BE2C (cell line): Measurements from ENCODE around the gene ENTR1.

Experiments
- DNase-seq: peaks from one replicate; pipeline ENCODE4 v3.0.0-alpha.2; 2020
- H3K27me3 ChIP-seq: fragments of 250-450 bp; sonication (Bioruptor Pico); 2 replicates; pipeline ENCODE4 v1.5.1; 2020; ENCODE audit warnings: mild to moderate bottlenecking
- H3K36me3 ChIP-seq: fragments of 250-450 bp; sonication (Bioruptor Pico); 2 replicates; pipeline ENCODE4 v1.5.1; 2020; ENCODE audit warnings: mild to moderate bottlenecking
- H3K4me1 ChIP-seq: fragments of 250-450 bp; sonication (Bioruptor Pico); 2 replicates; pipeline ENCODE4 v1.5.1; 2020
- H3K4me3 ChIP-seq: 2 replicates; pipeline ENCODE4 v1.5.1; 2011; ENCODE audit warnings: low read depth, low read length
- H3K9me3 ChIP-seq: fragments of 250-450 bp; sonication (Bioruptor Pico); 2 replicates; pipeline ENCODE4 v1.5.1; 2020
- TF ChIP-seq, protein P1 (sequence below): IDR thresholded peaks from 2 replicates; pipeline ENCODE4 v1.5.1; 2012; ENCODE audit warnings: mild to moderate bottlenecking, low read depth, low read length

Gene ENTR1

DNA sequence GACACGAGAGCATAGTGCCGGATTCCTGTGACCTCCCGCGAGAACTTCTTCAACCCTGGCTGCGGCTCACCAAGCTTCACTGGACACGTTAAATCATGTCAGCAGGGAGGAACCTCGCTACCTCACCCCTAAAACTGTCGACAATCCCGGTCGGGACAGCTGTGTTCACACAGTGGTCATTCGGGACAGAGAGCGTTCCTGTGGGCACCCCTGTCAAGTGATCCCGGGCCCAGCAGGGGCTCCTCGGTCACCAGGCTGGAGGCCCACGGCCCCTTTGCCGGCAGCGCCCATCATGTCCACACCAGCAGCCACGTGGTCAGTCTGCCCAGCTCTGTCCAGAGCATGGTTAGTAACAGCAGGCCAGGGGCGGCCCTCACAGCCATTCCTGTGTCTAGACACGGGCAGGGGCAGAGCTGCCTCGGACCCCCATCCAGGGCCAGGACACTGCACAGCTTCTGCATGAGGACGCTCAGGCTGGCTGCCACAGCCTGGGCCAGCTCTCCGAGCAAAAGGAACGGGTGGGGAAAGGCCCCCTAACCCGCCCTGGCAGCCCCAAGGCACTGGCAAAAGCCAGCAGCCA, 25.7 kb upstream of the ENTR1 start:
- Histone ChIP-seq H3K27me3 (no peaks in the 10 kb centered on the region), H3K4me3 (no peak overlapping the region), H3K36me3 (peaks cover 28% of the 10 kb centered on the region), H3K4me1 (no peaks in the 10 kb centered on the region; the same call in 1 of the 2 replicates), H3K9me3 (no peaks in the 10 kb centered on the region)
- TF ChIP-seq, protein P1, sequence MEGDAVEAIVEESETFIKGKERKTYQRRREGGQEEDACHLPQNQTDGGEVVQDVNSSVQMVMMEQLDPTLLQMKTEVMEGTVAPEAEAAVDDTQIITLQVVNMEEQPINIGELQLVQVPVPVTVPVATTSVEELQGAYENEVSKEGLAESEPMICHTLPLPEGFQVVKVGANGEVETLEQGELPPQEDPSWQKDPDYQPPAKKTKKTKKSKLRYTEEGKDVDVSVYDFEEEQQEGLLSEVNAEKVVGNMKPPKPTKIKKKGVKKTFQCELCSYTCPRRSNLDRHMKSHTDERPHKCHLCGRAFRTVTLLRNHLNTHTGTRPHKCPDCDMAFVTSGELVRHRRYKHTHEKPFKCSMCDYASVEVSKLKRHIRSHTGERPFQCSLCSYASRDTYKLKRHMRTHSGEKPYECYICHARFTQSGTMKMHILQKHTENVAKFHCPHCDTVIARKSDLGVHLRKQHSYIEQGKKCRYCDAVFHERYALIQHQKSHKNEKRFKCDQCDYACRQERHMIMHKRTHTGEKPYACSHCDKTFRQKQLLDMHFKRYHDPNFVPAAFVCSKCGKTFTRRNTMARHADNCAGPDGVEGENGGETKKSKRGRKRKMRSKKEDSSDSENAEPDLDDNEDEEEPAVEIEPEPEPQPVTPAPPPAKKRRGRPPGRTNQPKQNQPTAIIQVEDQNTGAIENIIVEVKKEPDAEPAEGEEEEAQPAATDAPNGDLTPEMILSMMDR, result no peak
- no peak for DNase-seq

DNA sequence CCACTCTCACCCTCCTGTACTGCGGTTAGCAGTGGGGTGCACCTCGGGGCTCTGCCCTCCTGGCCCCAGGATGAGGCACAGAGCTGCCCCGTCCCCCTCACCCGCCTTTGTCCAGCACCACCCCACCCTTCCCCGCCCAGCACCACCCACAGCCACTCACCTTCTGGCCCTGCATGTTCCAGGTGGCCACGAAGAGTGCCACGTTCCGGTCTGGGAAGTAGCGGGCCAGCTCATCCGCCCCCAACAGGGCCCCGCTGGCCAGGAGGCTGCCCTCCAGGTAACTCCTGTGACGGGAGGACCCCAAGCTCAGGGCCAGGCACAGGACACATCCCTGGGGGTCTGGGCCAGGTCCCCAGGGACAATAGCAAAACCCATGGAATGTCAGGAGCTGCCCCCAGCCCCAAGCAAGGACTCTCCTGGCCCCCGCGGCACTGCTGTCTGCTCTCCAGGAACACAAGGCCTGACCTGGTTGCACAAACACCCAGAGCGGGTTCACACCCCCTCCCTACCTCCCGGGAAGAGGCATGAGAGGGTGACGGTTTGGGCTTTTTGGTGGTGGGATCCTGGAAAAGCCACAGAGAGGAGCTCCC, 24.3 kb upstream of the ENTR1 start:
- TF ChIP-seq, protein P1, result no peak
- H3K4me1 ChIP-seq, result no peaks in the 10 kb centered on the region; the same call in 1 of the 2 replicates
- H3K36me3 ChIP-seq, result peaks cover 34% of the 10 kb centered on the region
- H3K9me3 ChIP-seq, result no peaks in the 10 kb centered on the region
- H3K27me3 ChIP-seq, result no peaks in the 10 kb centered on the region
- no peak for DNase-seq
- no peak overlapping the region for H3K4me3 ChIP-seq

DNA sequence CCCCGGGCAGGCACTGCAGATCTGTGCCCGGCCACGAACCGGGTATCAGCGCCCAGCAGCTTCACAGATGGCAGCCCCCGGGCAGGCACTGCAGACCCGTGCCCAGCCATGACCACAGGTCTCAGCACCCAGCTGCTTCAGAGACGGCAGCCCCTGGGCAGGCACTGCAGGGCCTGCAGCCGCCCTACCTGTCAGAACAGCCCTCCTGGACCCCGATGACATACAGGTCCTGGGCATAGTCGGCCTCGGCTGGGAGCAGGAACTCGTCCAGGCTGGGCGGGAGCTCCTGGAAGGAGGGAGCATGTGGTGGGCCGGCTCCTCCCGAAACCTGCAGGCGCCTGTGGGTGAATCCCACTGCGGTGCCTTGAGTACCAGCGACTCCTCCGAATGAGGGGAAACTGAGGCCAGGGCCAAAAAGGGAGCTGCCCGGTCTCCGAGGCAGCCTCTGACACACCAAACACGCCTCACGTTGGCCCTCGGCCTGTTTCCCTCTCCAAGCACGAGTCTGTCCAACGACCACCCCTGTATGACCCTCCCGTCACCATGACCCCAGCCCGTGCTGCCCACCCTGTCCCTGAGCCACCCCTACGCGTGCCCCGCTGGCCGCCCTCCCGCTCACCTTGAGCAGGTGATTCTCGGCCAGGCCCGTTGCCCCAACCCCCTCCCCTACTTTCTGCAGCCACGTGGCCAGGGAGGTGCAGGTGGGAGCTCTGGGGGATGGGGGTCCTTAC, 23.6 kb upstream of the ENTR1 start:
- Histone ChIP-seq H3K36me3 (peaks cover 41% of the 10 kb centered on the region), H3K9me3 (no peaks in the 10 kb centered on the region), H3K4me1 (no peaks in the 10 kb centered on the region; the same call in 1 of the 2 replicates), H3K27me3 (no peaks in the 10 kb centered on the region), H3K4me3 (no peak overlapping the region)
- no peak for DNase-seq
- TF ChIP-seq, protein P1, result no peak

DNA sequence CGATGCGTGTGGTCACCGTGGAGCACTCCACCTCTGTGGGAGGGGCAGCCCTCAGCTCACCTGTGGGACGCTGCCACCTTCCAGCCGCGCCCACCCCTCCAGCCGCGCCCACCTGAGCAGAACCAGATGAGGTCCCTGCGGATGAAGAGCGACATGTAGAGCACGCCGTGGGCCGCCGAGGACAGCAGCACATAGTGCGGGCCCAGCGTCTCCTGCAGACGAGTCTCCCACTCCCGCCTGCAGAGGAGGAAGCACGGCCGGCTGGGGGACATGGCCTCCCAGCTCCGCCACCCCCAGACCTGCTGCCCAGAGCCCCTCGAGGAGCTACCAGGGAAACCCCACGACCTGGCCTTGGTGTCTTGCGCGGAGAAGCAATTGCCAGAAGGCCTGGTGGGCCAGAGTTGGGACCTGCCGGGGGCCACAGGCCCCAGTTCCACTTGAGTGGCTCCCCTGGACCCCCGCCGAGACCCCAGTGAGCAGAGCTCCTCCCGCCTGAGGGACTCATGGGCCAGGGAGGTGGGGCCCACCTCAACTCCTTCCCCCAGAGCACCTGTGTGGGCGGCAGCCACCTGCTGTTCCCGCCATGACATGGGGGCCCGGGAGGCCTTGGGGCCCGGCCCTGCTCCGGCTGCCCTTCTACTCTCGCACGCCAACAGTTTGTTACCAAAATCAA, 22.8 kb upstream of the ENTR1 start:
- Histone ChIP-seq H3K27me3 (no peaks in the 10 kb centered on the region), H3K4me3 (no peak overlapping the region), H3K4me1 (no peaks in the 10 kb centered on the region; the same call in 1 of the 2 replicates), H3K36me3 (peaks cover 49% of the 10 kb centered on the region), H3K9me3 (no peaks in the 10 kb centered on the region)
- no peak for DNase-seq
- TF ChIP-seq, protein P1, result no peak

DNA sequence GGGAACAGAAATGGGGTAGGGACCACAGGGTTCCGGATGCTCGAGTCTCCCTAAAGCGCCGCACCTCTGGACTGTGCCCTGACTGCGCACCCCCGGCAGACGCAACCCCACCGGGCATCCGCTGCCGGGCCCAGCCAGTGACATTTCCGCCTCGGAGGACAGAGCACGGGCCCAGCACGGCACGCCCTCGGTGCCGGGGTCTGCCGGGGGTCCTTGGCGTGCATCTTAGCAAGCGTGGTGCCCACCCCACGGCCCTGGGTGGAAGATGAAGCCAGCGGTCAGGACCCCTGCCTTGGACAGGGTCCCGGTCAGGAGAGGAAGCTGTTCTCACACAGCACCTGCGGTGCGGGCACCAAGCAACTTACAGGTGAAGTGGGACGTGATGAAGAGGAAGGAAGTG, 22.2 kb upstream of the ENTR1 start:
- no peak overlapping the region for H3K4me3 ChIP-seq
- H3K27me3 ChIP-seq, result no peaks in the 10 kb centered on the region
- no peaks in the 10 kb centered on the region for H3K9me3 ChIP-seq
- no peaks in the 10 kb centered on the region; the same call in 1 of the 2 replicates for H3K4me1 ChIP-seq
- no peak for DNase-seq
- peaks cover 55% of the 10 kb centered on the region for H3K36me3 ChIP-seq
- TF ChIP-seq, protein P1, result no peak
